ENCODE data around the gene GUCY1A2. TPM values are rescaled to one million over a fixed set of nuclear protein-coding genes. Genes with fewer than 3 reads are reported as not detected.

Gene GUCY1A2
- total RNA-seq, 1 experiment from 2014 or later, result 0.10 TPM

- POLR2A ChIA-PET, result no interaction called here
These were observed 25.1 kb upstream of the GUCY1A2 start for GRCh38 chr11:107043242-107044006.

GRCh38 chr11:107042748-107043147 lies 24.5 kb upstream of the GUCY1A2 start:
- H3K79me2 ChIP-seq (ENCODE audit: insufficient read depth, low read length), result no peaks in the 10 kb centered on the region
- H3K9me3 ChIP-seq (ENCODE audit: control insufficient read depth in 1 of 2, insufficient read depth in 1 of 2, low read depth in 1 of 2, low read length in 2 of 2), result no peaks in the 10 kb centered on the region
- H3K9ac ChIP-seq (ENCODE audit: low read length), result no peak overlapping the region
- intact Hi-C loops (cut with micrococcal nuclease), result no loop called here
- no peak overlapping the region for H3K27ac ChIP-seq (ENCODE audit: low read depth, low read length)
- DNase-seq (ENCODE audit: low read depth, low spot score) (no peak), ATAC-seq (no peak)
- H3K4me2 ChIP-seq (ENCODE audit: low read length), result no peak overlapping the region
- no peaks in the 10 kb centered on the region for H3K27me3 ChIP-seq (ENCODE audit: insufficient read depth, low read length)
- H4K20me1 ChIP-seq (ENCODE audit: insufficient read depth), result no peaks in the 10 kb centered on the region
- no peaks in the 10 kb centered on the region for H3K36me3 ChIP-seq (ENCODE audit: control insufficient read depth in 1 of 2, insufficient read depth in 2 of 2, low read length in 2 of 2)
- BruUV-seq (replicated peaks), result no TSS peak
- H2AFZ ChIP-seq (ENCODE audit: low read depth, low read length, poor library complexity, severe bottlenecking), result no peak overlapping the region
- POLR2A ChIA-PET, result no interaction called here
- CTCF ChIA-PET, result no interaction called here
- no peaks in the 10 kb centered on the region for H3K4me1 ChIP-seq (ENCODE audit: control insufficient read depth in 1 of 2, insufficient read depth in 2 of 2, low read length in 2 of 2)
- H3K4me3 ChIP-seq (replicated peaks in 1 of 2; ENCODE audit: low read depth in 1 of 2, low read length in 2 of 2), result no peak overlapping the region
- RAD21 ChIA-PET (ENCODE audit: low non-redundant PET in 1 of 2, low total read pairs in 2 of 2, uncharacterized antibody in 2 of 2, unreplicated experiment in 2 of 2), result no interaction called here
- no peaks in the 10 kb centered on the region for H3K9me2 ChIP-seq (ENCODE audit: insufficient read depth)
- TF ChIP-seq FOSL1 (IDR thresholded peaks at IDR 0.05; ENCODE audit: low read depth) (no peak), ELF1 (IDR thresholded peaks at IDR 0.05; ENCODE audit: borderline replicate concordance, low read depth) (no peak), POLR2A (IDR thresholded peaks at IDR 0.05; ENCODE audit: borderline replicate concordance, extremely low read depth, insufficient read depth, insufficient read length) (no peak), EZH2 (IDR thresholded peaks at IDR 0.05) (no peak), RAD21 (IDR thresholded peaks at IDR 0.05; ENCODE audit: low read depth) (no peak), SIN3A (IDR thresholded peaks at IDR 0.05; ENCODE audit: low read depth) (no peak), REST (IDR thresholded peaks at IDR 0.05; ENCODE audit: low read depth) (no peak), SP1 (IDR thresholded peaks at IDR 0.05; ENCODE audit: low read depth) (no peak), EGR1 (IDR thresholded peaks at IDR 0.05; ENCODE audit: low read depth) (no peak), YY1 (IDR thresholded peaks at IDR 0.05; ENCODE audit: extremely low read depth, insufficient replicate concordance, low read depth, low read length) (no peak), ZNF274 (IDR thresholded peaks at IDR 0.05; ENCODE audit: low read depth, low read length) (no peak), EZH2phosphoT487 (IDR thresholded peaks at IDR 0.05; ENCODE audit: borderline replicate concordance) (no peak)

More at GRCh38 chr11:107043242-107044006, 25.1 kb upstream of the GUCY1A2 start:
- H3K9ac ChIP-seq (ENCODE audit: low read length), result no peak overlapping the region
- no peaks in the 10 kb centered on the region for H3K9me2 ChIP-seq (ENCODE audit: insufficient read depth)
- TF ChIP-seq JUND (IDR thresholded peaks at IDR 0.05), result 0 out of 2 replicates have a peak, but pooled peaks have one; percentile 6
- no peak for TF ChIP-seq SIN3A (IDR thresholded peaks at IDR 0.05; ENCODE audit: low read depth)
- TF ChIP-seq SP1 (IDR thresholded peaks at IDR 0.05; ENCODE audit: low read depth), result no peak
- no peak for TF ChIP-seq SRF (IDR thresholded peaks at IDR 0.05; ENCODE audit: low read depth)
- TF ChIP-seq RAD21 (IDR thresholded peaks at IDR 0.05; ENCODE audit: low read depth), result no peak
- TF ChIP-seq YY1 (IDR thresholded peaks at IDR 0.05; ENCODE audit: extremely low read depth, insufficient replicate concordance, low read depth, low read length), result no peak
- TF ChIP-seq MAX (IDR thresholded peaks at IDR 0.05), result no peak
- H4K20me1 ChIP-seq (ENCODE audit: insufficient read depth), result no peaks in the 10 kb centered on the region
- intact Hi-C loops (cut with micrococcal nuclease), result no loop called here
- BruUV-seq (replicated peaks), result no TSS peak
- ChIA-PET CTCF (no interaction called here), RAD21 (ENCODE audit: low non-redundant PET in 1 of 2, low total read pairs in 2 of 2, uncharacterized antibody in 2 of 2, unreplicated experiment in 2 of 2) (no interaction called here)
- H3K4me2 ChIP-seq (ENCODE audit: low read length), result no peak overlapping the region
- H3K27me3 ChIP-seq (ENCODE audit: insufficient read depth, low read length), result no peaks in the 10 kb centered on the region
- no peak overlapping the region for H3K27ac ChIP-seq (ENCODE audit: low read depth, low read length)
- no peaks in the 10 kb centered on the region for H3K9me3 ChIP-seq (ENCODE audit: control insufficient read depth in 1 of 2, insufficient read depth in 1 of 2, low read depth in 1 of 2, low read length in 2 of 2)
- H3K4me1 ChIP-seq (ENCODE audit: control insufficient read depth in 1 of 2, insufficient read depth in 2 of 2, low read length in 2 of 2), result no peaks in the 10 kb centered on the region
- DNase-seq (ENCODE audit: low read depth, low spot score) (no peak), ATAC-seq (peak; percentile 65; the same call in 1 of the 2 replicates)
- no peaks in the 10 kb centered on the region for H3K36me3 ChIP-seq (ENCODE audit: control insufficient read depth in 1 of 2, insufficient read depth in 2 of 2, low read length in 2 of 2)
- H3K4me3 ChIP-seq (replicated peaks in 1 of 2; ENCODE audit: low read depth in 1 of 2, low read length in 2 of 2), result no peak overlapping the region
- H3K79me2 ChIP-seq (ENCODE audit: insufficient read depth, low read length), result no peaks in the 10 kb centered on the region
- no peak overlapping the region for H2AFZ ChIP-seq (ENCODE audit: low read depth, low read length, poor library complexity, severe bottlenecking)
